Fibroblast of lung (primary cell): ENCODE results near the gene RTN4.

Source experiments
- EZH2 ChIP-seq: IDR thresholded peaks from 2 replicates; pipeline ENCODE4 v1.5.1; 2012; ENCODE audit warnings: low read length, control low read depth, mild to moderate bottlenecking; ENCODE audit errors: missing control alignments
- TF ChIP-seq, protein P1 (sequence below), 2 donors: IDR thresholded peaks in 1 of 2; conservative IDR thresholded peaks in 1 of 2; 1 replicate in 1 of 2; 2 replicates in 1 of 2; pipeline ENCODE4 v1.5.1; 2011 to 2012; ENCODE audit warnings: low read length in 2 of 2, control low read depth in 1 of 2, inconsistent platforms in 1 of 2, low read depth in 1 of 2, mild to moderate bottlenecking in 1 of 2

- TF ChIP-seq, protein P1, sequence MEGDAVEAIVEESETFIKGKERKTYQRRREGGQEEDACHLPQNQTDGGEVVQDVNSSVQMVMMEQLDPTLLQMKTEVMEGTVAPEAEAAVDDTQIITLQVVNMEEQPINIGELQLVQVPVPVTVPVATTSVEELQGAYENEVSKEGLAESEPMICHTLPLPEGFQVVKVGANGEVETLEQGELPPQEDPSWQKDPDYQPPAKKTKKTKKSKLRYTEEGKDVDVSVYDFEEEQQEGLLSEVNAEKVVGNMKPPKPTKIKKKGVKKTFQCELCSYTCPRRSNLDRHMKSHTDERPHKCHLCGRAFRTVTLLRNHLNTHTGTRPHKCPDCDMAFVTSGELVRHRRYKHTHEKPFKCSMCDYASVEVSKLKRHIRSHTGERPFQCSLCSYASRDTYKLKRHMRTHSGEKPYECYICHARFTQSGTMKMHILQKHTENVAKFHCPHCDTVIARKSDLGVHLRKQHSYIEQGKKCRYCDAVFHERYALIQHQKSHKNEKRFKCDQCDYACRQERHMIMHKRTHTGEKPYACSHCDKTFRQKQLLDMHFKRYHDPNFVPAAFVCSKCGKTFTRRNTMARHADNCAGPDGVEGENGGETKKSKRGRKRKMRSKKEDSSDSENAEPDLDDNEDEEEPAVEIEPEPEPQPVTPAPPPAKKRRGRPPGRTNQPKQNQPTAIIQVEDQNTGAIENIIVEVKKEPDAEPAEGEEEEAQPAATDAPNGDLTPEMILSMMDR (conservative IDR thresholded peaks at IDR 0.05 in 1 of 2, IDR thresholded peaks at IDR 0.05 in 1 of 2; ENCODE audit: low read depth in 1 of 2, low read length in 2 of 2): no peak
- TF ChIP-seq EZH2: no peak
Measured at GRCh38 chr2:54954705-54955357, 95.4 kb downstream of the RTN4 start.
